Measurements from ENCODE around the gene VGLL1. TPM values are rescaled to one million over a fixed set of nuclear protein-coding genes. Genes with fewer than 3 reads are reported as not detected.

Gene VGLL1
- total and polyA plus RNA-seq, 2 experiments from 2014 or later: not detected

- Histone ChIP-seq H3K4me1 (ENCODE audit: low read depth) (no peaks in the 10 kb centered on the region), H3K4me3 (no peak overlapping the region), H3K27ac (no peak overlapping the region), H3K36me3 (no peaks in the 10 kb centered on the region), H3K27me3 (no peaks in the 10 kb centered on the region), H3K9me3 (ENCODE audit: low read depth) (no peaks in the 10 kb centered on the region)
- no peak for DNase-seq (ENCODE audit: low read depth in 1 of 2, low spot score in 1 of 2)
- TF ChIP-seq CTCF (IDR thresholded peaks at IDR 0.05; ENCODE audit: low read depth, low read length): no peak
Observed at GRCh38 chrX:136523770-136524169, 8.2 kb upstream of the VGLL1 start.

GRCh38 chrX:136525738-136526606 lies 6.0 kb upstream of the VGLL1 start:
- H3K36me3 ChIP-seq: no peaks in the 10 kb centered on the region
- H3K9me3 ChIP-seq (ENCODE audit: low read depth): no peaks in the 10 kb centered on the region
- peak in 1 of 2 donors; percentile 91 for DNase-seq (ENCODE audit: low read depth in 1 of 2, low spot score in 1 of 2)
- no peak overlapping the region for H3K4me3 ChIP-seq
- no peak for TF ChIP-seq CTCF (IDR thresholded peaks at IDR 0.05; ENCODE audit: low read depth, low read length)
- no peaks in the 10 kb centered on the region for H3K27me3 ChIP-seq
- no peak overlapping the region for H3K27ac ChIP-seq
- H3K4me1 ChIP-seq (ENCODE audit: low read depth): no peaks in the 10 kb centered on the region

GRCh38 chrX:136528645-136529315 lies 3.2 kb upstream of the VGLL1 start:
- H3K4me3 ChIP-seq: no peak overlapping the region
- TF ChIP-seq CTCF (IDR thresholded peaks at IDR 0.05; ENCODE audit: low read depth, low read length): no peak
- DNase-seq (ENCODE audit: low read depth in 1 of 2, low spot score in 1 of 2): no peak

GRCh38 chrX:136529795-136530194 lies 2.2 kb upstream of the VGLL1 start:
- H3K36me3 ChIP-seq: no peaks in the 10 kb centered on the region
- no peaks in the 10 kb centered on the region for H3K9me3 ChIP-seq (ENCODE audit: low read depth)
- H3K27ac ChIP-seq: no peak overlapping the region
- no peak for TF ChIP-seq CTCF (IDR thresholded peaks at IDR 0.05; ENCODE audit: low read depth, low read length)
- H3K27me3 ChIP-seq: no peaks in the 10 kb centered on the region
- no peaks in the 10 kb centered on the region for H3K4me1 ChIP-seq (ENCODE audit: low read depth)
- H3K4me3 ChIP-seq: no peak overlapping the region
- no peak for DNase-seq (ENCODE audit: low read depth in 1 of 2, low spot score in 1 of 2)

More at GRCh38 chrX:136528645-136529315, 3.2 kb upstream of the VGLL1 start:
- H3K9me3 ChIP-seq (ENCODE audit: low read depth): no peaks in the 10 kb centered on the region
- no peaks in the 10 kb centered on the region for H3K4me1 ChIP-seq (ENCODE audit: low read depth)
- no peaks in the 10 kb centered on the region for H3K27me3 ChIP-seq
- no peaks in the 10 kb centered on the region for H3K36me3 ChIP-seq
- no peak overlapping the region for H3K27ac ChIP-seq

- no peak overlapping the region for H3K27ac ChIP-seq
- no peak for TF ChIP-seq CTCF (IDR thresholded peaks at IDR 0.05; ENCODE audit: low read depth, low read length)
- no peak overlapping the region for H3K4me3 ChIP-seq
- DNase-seq (ENCODE audit: low read depth in 1 of 2, low spot score in 1 of 2): no peak
- no peaks in the 10 kb centered on the region for H3K27me3 ChIP-seq
- no peaks in the 10 kb centered on the region for H3K4me1 ChIP-seq (ENCODE audit: low read depth)
- H3K9me3 ChIP-seq (ENCODE audit: low read depth): no peaks in the 10 kb centered on the region
- H3K36me3 ChIP-seq: no peaks in the 10 kb centered on the region
Observed at GRCh38 chrX:136534131-136534530, 2.1 kb downstream of the VGLL1 start.
